HEK293 (cell line): ENCODE data around the gene RAB44.

Experiments used
- CTCF ChIA-PET: fragments of 350-600 bp; formaldehyde crosslinking; extraction: SDS; loops from one replicate; lab custom pipeline; 2021; ENCODE audit warnings: antibody characterized with exemption; lab: Yijun Ruan, JAX
- POLR2A ChIA-PET: fragments of 300-600 bp; formaldehyde crosslinking; extraction: SDS; loops from one replicate; lab custom pipeline; 2020; ENCODE audit warnings: antibody characterized with exemption, inconsistent platforms; lab: Yijun Ruan, JAX
- H3K27ac ChIP-seq: fragments of 200-500 bp; sonication (Bioruptor generic); 2 replicates; pipeline ENCODE4 v1.5.1; 2014; ENCODE audit warnings: low read depth, low read length, control low read depth, inconsistent platforms; ENCODE audit errors: extremely low read depth
- H3K36me3 ChIP-seq, 2 experiments: fragments of 200-500 bp in 1 of 2; sonication (Bioruptor generic) in 1 of 2; 1 replicate in 1 of 2; 2 replicates in 1 of 2; pipeline ENCODE4 v1.5.1; 2014 to 2017; ENCODE audit warnings: inconsistent platforms in 2 of 2, low read length in 2 of 2; ENCODE audit not compliant: control insufficient read depth in 2 of 2, insufficient read depth in 1 of 2
- H3K4me1 ChIP-seq: fragments of 200-500 bp; sonication (Bioruptor generic); 2 replicates; pipeline ENCODE4 v1.5.1; 2014; ENCODE audit warnings: mild to moderate bottlenecking, low read length, inconsistent platforms; ENCODE audit not compliant: control insufficient read depth, insufficient read depth
- H3K4me3 ChIP-seq: 2 replicates; pipeline ENCODE4 v1.5.1; 2011; ENCODE audit warnings: low read depth, mild to moderate bottlenecking, control low read depth, low read length, moderate library complexity
- H3K9me3 ChIP-seq: fragments of 200-500 bp; sonication (Bioruptor generic); 2 replicates; pipeline ENCODE4 v1.5.1; 2014; ENCODE audit warnings: low read depth, low read length, inconsistent platforms; ENCODE audit not compliant: control insufficient read depth, insufficient read depth
- HIC1 ChIP-seq: fragments of 450-650 bp; formaldehyde crosslinking; IDR thresholded peaks from 2 replicates; pipeline ENCODE4 v1.5.1; 2016; ENCODE audit warnings: missing biosample characterization, missing genetic modification characterization
- KLF8 ChIP-seq: fragments of 450-650 bp; formaldehyde crosslinking; IDR thresholded peaks from 2 replicates; pipeline ENCODE4 v1.5.1; 2016; ENCODE audit warnings: missing biosample characterization, missing genetic modification characterization
- PRDM10 ChIP-seq: fragments of 450-650 bp; formaldehyde crosslinking; IDR thresholded peaks from 2 replicates; pipeline ENCODE4 v1.5.1; 2016; ENCODE audit warnings: missing biosample characterization, missing genetic modification characterization
- SETDB1 ChIP-seq: IDR thresholded peaks from one replicate; pipeline ENCODE4 v1.6.1; 2017; ENCODE audit warnings: mild to moderate bottlenecking, low read length, moderate library complexity, mixed read lengths; ENCODE audit not compliant: insufficient read length
- SP7 ChIP-seq: fragments of 450-650 bp; formaldehyde crosslinking; IDR thresholded peaks from 2 replicates; pipeline ENCODE4 v1.5.1; 2016; ENCODE audit warnings: missing biosample characterization, missing genetic modification characterization
- WT1 ChIP-seq: fragments of 450-650 bp; formaldehyde crosslinking; IDR thresholded peaks from 2 replicates; pipeline ENCODE4 v1.5.1; 2016; ENCODE audit warnings: missing biosample characterization, missing genetic modification characterization
- ZIC2 ChIP-seq: fragments of 450-650 bp; formaldehyde crosslinking; IDR thresholded peaks from 2 replicates; pipeline ENCODE4 v1.5.1; 2016; ENCODE audit warnings: missing biosample characterization, missing genetic modification characterization
- ZNF16 ChIP-seq: fragments of 450-650 bp; formaldehyde crosslinking; IDR thresholded peaks from 2 replicates; pipeline ENCODE4 v1.5.1; 2016; ENCODE audit warnings: low read depth, missing biosample characterization, missing genetic modification characterization
- ZNF544 ChIP-seq: fragments of 450-650 bp; formaldehyde crosslinking; IDR thresholded peaks from 2 replicates; pipeline ENCODE4 v1.5.0; 2017; ENCODE audit warnings: missing biosample characterization, missing genetic modification characterization
- ZNF600 ChIP-seq: fragments of 450-650 bp; formaldehyde crosslinking; IDR thresholded peaks from 2 replicates; pipeline ENCODE4 v1.5.1; 2016; ENCODE audit warnings: missing biosample characterization, missing genetic modification characterization
- ZNF658 ChIP-seq: fragments of 450-650 bp; formaldehyde crosslinking; IDR thresholded peaks from 2 replicates; pipeline ENCODE4; 2016; ENCODE audit warnings: missing biosample characterization, missing genetic modification characterization
- ZNF777 ChIP-seq: fragments of 450-650 bp; formaldehyde crosslinking; IDR thresholded peaks from 2 replicates; pipeline ENCODE4 v1.5.1; 2017; ENCODE audit warnings: missing biosample characterization, missing genetic modification characterization, borderline replicate concordance
- TF ChIP-seq, protein P1 (sequence below): fragments of 450-650 bp; formaldehyde crosslinking; IDR thresholded peaks from 2 replicates; pipeline ENCODE4 v1.5.1; 2016; ENCODE audit warnings: missing biosample characterization, missing genetic modification characterization, borderline replicate concordance

RAB44 gene

DNA sequence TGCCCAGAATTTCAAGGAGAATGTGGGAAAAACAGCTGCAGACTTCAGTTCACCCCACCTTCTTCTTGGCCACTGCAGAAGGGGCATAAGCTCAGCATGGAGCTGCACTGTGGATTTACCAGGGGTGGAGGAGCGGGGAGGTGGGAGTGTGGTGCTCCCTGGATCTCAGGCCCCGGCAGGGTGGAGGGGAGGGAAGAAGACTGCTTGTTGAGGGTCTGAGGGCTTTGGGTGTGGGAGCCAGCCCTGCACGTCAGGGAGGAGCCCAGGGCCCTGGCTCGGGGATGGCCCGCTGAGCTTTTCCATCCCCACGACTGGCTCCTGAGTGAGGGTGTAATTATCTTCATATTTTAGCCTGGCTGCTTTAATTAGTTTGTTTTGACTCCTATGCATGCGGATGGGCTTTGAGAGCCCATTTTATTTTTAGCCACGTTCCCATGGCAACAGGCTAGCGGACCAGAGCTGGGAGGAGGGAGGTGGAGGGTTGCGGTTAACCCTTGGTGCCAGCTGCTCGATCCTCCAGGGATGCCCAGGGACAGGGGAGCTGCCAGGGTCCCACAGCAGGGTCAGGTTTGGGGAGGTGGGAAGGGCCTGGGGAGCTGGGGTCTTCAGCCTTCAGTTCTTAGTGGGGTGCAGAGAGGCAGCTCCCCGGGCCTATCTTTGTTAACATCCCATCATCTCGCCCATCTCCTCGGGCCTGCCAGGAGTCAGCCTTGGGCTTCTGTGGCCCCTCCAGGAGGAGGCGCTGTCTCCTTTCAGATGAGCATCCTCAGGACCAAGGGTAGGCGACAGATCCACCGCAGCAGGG lies 68.2 kb downstream of the RAB44 start (continued):
- TF ChIP-seq, protein P1, sequence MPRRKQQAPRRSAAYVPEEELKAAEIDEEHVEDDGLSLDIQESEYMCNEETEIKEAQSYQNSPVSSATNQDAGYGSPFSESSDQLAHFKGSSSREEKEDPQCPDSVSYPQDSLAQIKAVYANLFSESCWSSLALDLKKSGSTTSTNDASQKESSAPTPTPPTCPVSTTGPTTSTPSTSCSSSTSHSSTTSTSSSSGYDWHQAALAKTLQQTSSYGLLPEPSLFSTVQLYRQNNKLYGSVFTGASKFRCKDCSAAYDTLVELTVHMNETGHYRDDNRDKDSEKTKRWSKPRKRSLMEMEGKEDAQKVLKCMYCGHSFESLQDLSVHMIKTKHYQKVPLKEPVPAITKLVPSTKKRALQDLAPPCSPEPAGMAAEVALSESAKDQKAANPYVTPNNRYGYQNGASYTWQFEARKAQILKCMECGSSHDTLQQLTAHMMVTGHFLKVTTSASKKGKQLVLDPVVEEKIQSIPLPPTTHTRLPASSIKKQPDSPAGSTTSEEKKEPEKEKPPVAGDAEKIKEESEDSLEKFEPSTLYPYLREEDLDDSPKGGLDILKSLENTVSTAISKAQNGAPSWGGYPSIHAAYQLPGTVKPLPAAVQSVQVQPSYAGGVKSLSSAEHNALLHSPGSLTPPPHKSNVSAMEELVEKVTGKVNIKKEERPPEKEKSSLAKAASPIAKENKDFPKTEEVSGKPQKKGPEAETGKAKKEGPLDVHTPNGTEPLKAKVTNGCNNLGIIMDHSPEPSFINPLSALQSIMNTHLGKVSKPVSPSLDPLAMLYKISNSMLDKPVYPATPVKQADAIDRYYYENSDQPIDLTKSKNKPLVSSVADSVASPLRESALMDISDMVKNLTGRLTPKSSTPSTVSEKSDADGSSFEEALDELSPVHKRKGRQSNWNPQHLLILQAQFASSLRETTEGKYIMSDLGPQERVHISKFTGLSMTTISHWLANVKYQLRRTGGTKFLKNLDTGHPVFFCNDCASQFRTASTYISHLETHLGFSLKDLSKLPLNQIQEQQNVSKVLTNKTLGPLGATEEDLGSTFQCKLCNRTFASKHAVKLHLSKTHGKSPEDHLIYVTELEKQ, result no peak
- TF ChIP-seq PRDM10 (tag by site-specific recombination) (peak; percentile 87), ZNF544 (no peak), WT1 (tag by site-specific recombination) (peak; percentile 8; the same call in 1 of the 2 replicates)

DNA sequence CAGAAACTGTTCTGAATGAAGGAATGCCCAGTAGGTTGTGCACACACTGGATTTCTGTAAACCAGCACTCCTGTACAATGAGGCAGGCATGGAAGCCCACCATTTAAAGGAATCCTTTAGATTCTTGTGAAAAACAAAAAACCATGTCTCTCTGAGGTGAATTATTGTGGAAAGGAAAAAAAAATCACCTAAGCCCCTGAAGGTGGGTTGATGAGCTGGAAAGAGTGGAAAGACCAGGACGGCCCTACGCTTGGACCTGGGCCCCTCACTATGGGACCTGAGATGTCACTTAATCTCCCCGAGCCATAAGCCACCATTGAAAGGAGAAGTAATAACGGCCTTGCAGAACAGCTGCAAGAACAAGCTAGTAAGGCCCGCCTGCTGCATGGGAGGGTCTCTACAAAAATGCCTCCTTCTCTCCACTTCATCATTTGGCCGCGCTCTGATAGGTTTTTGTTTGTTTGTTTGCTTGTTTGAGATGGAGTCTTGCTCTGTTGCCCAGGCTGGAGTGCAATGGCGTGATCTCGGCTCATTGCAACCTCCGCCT lies 68.8 kb downstream of the RAB44 start:
- no peaks in the 10 kb centered on the region for H3K4me1 ChIP-seq
- H3K4me3 ChIP-seq, result no peak overlapping the region
- TF ChIP-seq SP7 (tag by site-specific recombination) (0 out of 2 replicates have a peak, but pooled peaks have one; percentile 3), HIC1 (no peak), ZNF600 (tag by site-specific recombination) (peak; percentile 49; the same call in 1 of the 2 replicates)
- H3K27ac ChIP-seq, result no peak overlapping the region
- ChIA-PET CTCF (interaction anchor here (0.5 to 13.1 kb wide), 54 partner anchors 7 to 592 kb away, joined by 3 to 298 read pairs (median 5); partner anchors contain the start of gene C6orf89), POLR2A (interaction anchor here (0.6 to 2.0 kb wide), 4 partner anchors 13 to 251 kb away, joined by 3 to 14 read pairs (median 4); partner anchors contain the start of gene C6orf89)
- no peaks in the 10 kb centered on the region for H3K9me3 ChIP-seq
- no peaks in the 10 kb centered on the region for H3K36me3 ChIP-seq

DNA sequence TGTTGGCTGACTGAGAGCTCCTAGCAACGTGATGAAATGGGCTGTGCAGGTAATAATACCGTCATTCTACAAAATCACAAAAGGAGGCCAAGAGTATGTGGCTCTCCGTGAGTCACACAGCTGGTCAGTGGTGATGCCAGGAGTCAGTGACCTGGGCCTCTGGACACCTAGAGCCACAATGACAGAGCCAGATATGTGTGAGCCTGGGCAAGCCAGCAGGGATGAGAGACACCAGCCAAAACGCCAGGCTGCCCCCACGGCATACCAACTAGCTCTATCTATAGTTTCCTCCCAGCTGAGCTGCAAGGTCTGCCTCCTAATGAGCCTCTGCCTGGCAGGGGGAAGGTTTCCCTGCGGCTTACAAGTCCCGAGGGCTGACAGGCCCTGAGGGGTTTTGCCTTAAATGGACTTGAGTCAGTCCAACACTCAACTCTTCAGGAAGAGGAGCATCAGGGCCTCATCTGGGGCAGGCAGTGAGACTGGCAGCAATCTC lies 71.6 kb downstream of the RAB44 start:
- ChIA-PET CTCF (interaction anchor here (0.6 to 13.1 kb wide), 13 partner anchors 10 to 614 kb away, joined by 3 to 298 read pairs (median 8); partner anchors contain the start of gene C6orf89), POLR2A (interaction anchor here (1.1 to 1.2 kb wide), 2 partner anchors 142 to 217 kb away, joined by 3 to 4 read pairs; partner anchors contain the start of gene MTCH1)

More for the DNA sequence above, 71.6 kb downstream of the RAB44 start:
- no peaks in the 10 kb centered on the region for H3K9me3 ChIP-seq
- no peaks in the 10 kb centered on the region for H3K36me3 ChIP-seq
- H3K4me3 ChIP-seq, result no peak overlapping the region
- no peaks in the 10 kb centered on the region for H3K4me1 ChIP-seq
- TF ChIP-seq ZNF16 (tag by site-specific recombination) (no peak), ZNF777 (tag by site-specific recombination) (no peak), SETDB1 (no peak), KLF8 (no peak), ZIC2 (tag by site-specific recombination) (peak; percentile 93), ZNF658 (no peak)
- no peak overlapping the region for H3K27ac ChIP-seq
